Mesenchymal stem cell (in vitro differentiated cells and primary cell): ENCODE results near the gene ACACA.

Experiments
- DNase-seq: peaks from one replicate; pipeline ENCODE4 v3.0.0-alpha.2; 2013
- H2AFZ ChIP-seq: one replicate; pipeline ENCODE4 v1.6.1; 2013; ENCODE audit warnings: low read depth, mild to moderate bottlenecking, control low read depth, inconsistent platforms, low read length, moderate library complexity
- H2AK5ac ChIP-seq: 2 replicates; pipeline ENCODE4 v1.6.1; 2013; ENCODE audit warnings: low read length, moderate library complexity, mild to moderate bottlenecking, inconsistent platforms; ENCODE audit not compliant: severe bottlenecking
- H2BK120ac ChIP-seq: one replicate; pipeline ENCODE4 v1.6.1; 2013; ENCODE audit warnings: low read depth, mild to moderate bottlenecking, inconsistent platforms, low read length, moderate library complexity
- H2BK12ac ChIP-seq, 2 experiments: one replicate each; pipeline ENCODE4 v1.6.1; 2013; ENCODE audit warnings: inconsistent platforms in 2 of 2, low read length in 2 of 2, mild to moderate bottlenecking in 2 of 2, moderate library complexity in 2 of 2, control low read depth in 1 of 2
- H2BK15ac ChIP-seq: one replicate; pipeline ENCODE4 v1.6.1; 2013; ENCODE audit warnings: mild to moderate bottlenecking, low read depth, inconsistent platforms; ENCODE audit not compliant: poor library complexity, severe bottlenecking
- H2BK5ac ChIP-seq: 2 replicates; pipeline ENCODE4 v1.6.1; 2013; ENCODE audit warnings: low read depth, mild to moderate bottlenecking, low read length, control low read depth, inconsistent platforms; ENCODE audit not compliant: poor library complexity, severe bottlenecking
- H3K14ac ChIP-seq, 2 experiments: one replicate each; pipeline ENCODE4 v1.6.1; 2013; ENCODE audit warnings: inconsistent platforms in 2 of 2, low read length in 2 of 2, control low read depth in 1 of 2, mild to moderate bottlenecking in 1 of 2, moderate library complexity in 1 of 2
- H3K18ac ChIP-seq, 2 experiments: one replicate each; pipeline ENCODE4 v1.6.1; 2013; ENCODE audit warnings: inconsistent platforms in 2 of 2, low read length in 2 of 2, control low read depth in 1 of 2, low read depth in 1 of 2, mild to moderate bottlenecking in 1 of 2
- H3K23ac ChIP-seq, 2 experiments: one replicate each; pipeline ENCODE4 v1.6.1; 2013; ENCODE audit warnings: inconsistent platforms in 2 of 2, low read length in 2 of 2, mild to moderate bottlenecking in 2 of 2, moderate library complexity in 2 of 2, control low read depth in 1 of 2
- H3K27ac ChIP-seq: 2 replicates; pipeline ENCODE4 v1.5.1; 2013; ENCODE audit warnings: mild to moderate bottlenecking, moderate library complexity, low read length, control low read depth, inconsistent platforms; ENCODE audit not compliant: poor library complexity, severe bottlenecking
- H3K27me3 ChIP-seq, 2 experiments: 2 replicates each; pipeline versions ENCODE4 v1.6.1 to v1.7.0; 2013; ENCODE audit warnings: low read length in 2 of 2, mild to moderate bottlenecking in 2 of 2, moderate library complexity in 2 of 2, control low read depth in 1 of 2, inconsistent platforms in 1 of 2; ENCODE audit not compliant: control insufficient read depth in 1 of 2, insufficient read depth in 1 of 2
- H3K36me3 ChIP-seq, 2 experiments: 2 replicates each; pipeline versions ENCODE4 v1.6.1 to v1.7.0; 2013; ENCODE audit warnings: low read length in 2 of 2, control low read depth in 1 of 2, inconsistent platforms in 1 of 2, low read depth in 1 of 2, mild to moderate bottlenecking in 1 of 2; ENCODE audit not compliant: insufficient read depth in 2 of 2, control insufficient read depth in 1 of 2
- H3K4ac ChIP-seq, 2 experiments: one replicate each; pipeline ENCODE4 v1.6.1; 2013; ENCODE audit warnings: inconsistent platforms in 2 of 2, low read length in 2 of 2, mild to moderate bottlenecking in 2 of 2, moderate library complexity in 2 of 2, control low read depth in 1 of 2, low read depth in 1 of 2
- H3K4me1 ChIP-seq: 2 replicates; pipeline ENCODE4 v1.6.1; 2013; ENCODE audit warnings: low read depth, low read length, control low read depth; ENCODE audit not compliant: control insufficient read depth, insufficient read depth
- H3K4me2 ChIP-seq: 2 replicates; pipeline ENCODE4 v1.6.1; 2013; ENCODE audit warnings: low read length, mild to moderate bottlenecking, inconsistent platforms; ENCODE audit not compliant: poor library complexity, severe bottlenecking
- H3K4me3 ChIP-seq, 2 experiments: 2 replicates each; pipeline versions ENCODE4 v1.5.1 to v1.7.0; 2013; ENCODE audit warnings: low read length in 2 of 2, mild to moderate bottlenecking in 2 of 2, control low read depth in 1 of 2, low read depth in 1 of 2; ENCODE audit not compliant: insufficient read depth in 1 of 2
- H3K79me1 ChIP-seq: replicated peaks from 2 replicates; pipeline ENCODE4 v1.6.1; 2013; ENCODE audit warnings: mild to moderate bottlenecking, control low read depth, low read length, inconsistent platforms; ENCODE audit not compliant: poor library complexity, severe bottlenecking
- H3K9ac ChIP-seq: 2 replicates; pipeline ENCODE4 v1.7.0; 2013; ENCODE audit warnings: mild to moderate bottlenecking, low read length, moderate library complexity
- H3K9me3 ChIP-seq: 2 replicates; pipeline ENCODE4 v1.7.0; 2013; ENCODE audit warnings: mild to moderate bottlenecking, low read length; ENCODE audit not compliant: control insufficient read depth
- H4K8ac ChIP-seq: one replicate; pipeline ENCODE4 v1.6.1; 2013; ENCODE audit warnings: inconsistent platforms, mild to moderate bottlenecking, low read length, moderate library complexity
- H4K91ac ChIP-seq: one replicate; pipeline ENCODE4 v1.6.1; 2013; ENCODE audit warnings: mild to moderate bottlenecking, low read length, inconsistent platforms
- whole genome bisulfite sequencing: methylation state at CpG from one replicate; pipeline ENCODE4 v1.1.7; 2013; ENCODE audit warnings: mixed read lengths; 5-methylcytosine and 5-hydroxymethylcytosine counted together

Gene ACACA

DNA sequence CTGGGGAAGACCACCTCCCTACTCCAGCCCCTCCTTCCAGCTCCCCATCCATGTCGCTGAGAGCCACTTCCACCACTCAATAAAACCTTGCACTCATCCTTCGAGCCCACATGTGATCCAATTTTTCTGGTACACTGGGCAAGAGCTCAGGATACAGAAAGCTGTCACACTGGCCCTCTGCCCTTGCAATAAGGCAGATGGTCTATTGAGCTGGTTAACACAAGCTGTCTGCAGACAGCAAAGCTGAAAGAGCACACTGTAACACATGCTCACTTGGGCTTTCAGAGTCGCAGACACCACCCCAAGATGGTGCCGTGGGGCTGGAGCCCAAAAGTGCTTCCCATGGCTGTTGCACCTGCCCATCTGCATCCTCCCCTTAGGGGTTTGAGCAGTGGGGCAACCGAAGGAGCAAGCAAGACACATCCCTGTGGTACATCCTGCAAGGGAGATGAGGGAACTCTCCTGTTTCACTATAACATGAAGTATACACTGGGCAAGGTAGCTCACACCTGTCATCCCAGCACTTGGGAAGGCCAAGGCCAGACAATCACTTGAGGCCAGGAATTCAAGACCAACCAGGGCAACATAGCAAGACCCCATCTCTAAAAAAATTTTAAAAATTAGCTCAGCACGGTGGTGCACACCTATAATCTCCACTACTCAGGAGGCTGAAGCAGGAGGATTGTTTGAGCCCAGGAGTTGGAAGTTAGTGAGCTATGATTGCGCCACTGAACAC, 83.6 kb downstream of the ACACA start:
- Histone ChIP-seq H2BK5ac (no peak overlapping the region), H3K27ac (no peak overlapping the region), H2AFZ (no peak overlapping the region), H3K9me3 (no peaks in the 10 kb centered on the region), H4K8ac (no peak overlapping the region), H3K4me3 (no peak overlapping the region), H2BK12ac (no peak overlapping the region), H2BK15ac (no peak overlapping the region), H3K14ac (no peak overlapping the region), H3K4ac (no peak overlapping the region), H3K4me2 (no peak overlapping the region), H3K27me3 (no peaks in the 10 kb centered on the region), H2AK5ac (no peak overlapping the region), H3K79me1 (peaks cover 15% of the 10 kb centered on the region), H4K91ac (no peak overlapping the region), H3K18ac (no peak overlapping the region), H3K9ac (no peak overlapping the region), H3K23ac (no peak overlapping the region), H3K36me3 (peaks cover 18 to 20% of the 10 kb centered on the region in 2 experiments), H3K4me1 (no peaks in the 10 kb centered on the region), H2BK120ac (no peak overlapping the region)
- DNase-seq, result no peak
- 99% methylated on average over 5 of the region's 7 CpGs for WGBS

DNA sequence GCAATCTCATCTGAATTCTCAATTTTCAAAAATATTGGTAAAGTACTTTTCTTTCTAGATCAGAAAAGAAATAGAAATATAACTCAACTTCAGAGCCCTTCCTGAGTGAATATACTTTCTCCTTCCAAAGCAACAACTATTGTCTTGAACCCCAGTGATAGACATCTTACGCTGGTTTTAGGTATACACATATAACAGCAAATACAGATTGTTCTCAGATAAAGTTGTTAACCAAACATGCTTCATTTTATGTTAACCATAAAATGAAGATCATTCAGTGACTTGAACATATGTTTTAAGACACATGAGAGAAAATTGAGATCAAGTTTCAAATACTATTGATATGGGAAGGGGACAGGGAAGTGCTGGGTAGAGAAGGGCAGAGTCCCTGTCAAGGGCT, 84.5 kb downstream of the ACACA start:
- no peak overlapping the region for H4K91ac ChIP-seq
- H3K27me3 ChIP-seq, result no peaks in the 10 kb centered on the region
- H2BK120ac ChIP-seq, result no peak overlapping the region
- no CpG with 5 or more reads among the region's 1 CpG for WGBS
- H3K4me2 ChIP-seq, result no peak overlapping the region
- H3K4me1 ChIP-seq, result no peaks in the 10 kb centered on the region
- H2BK12ac ChIP-seq, result no peak overlapping the region
- H3K9me3 ChIP-seq, result no peaks in the 10 kb centered on the region
- no peak overlapping the region for H3K14ac ChIP-seq
- no peak overlapping the region for H2BK15ac ChIP-seq
- DNase-seq, result no peak
- no peak overlapping the region for H2AFZ ChIP-seq
- no peak overlapping the region for H3K9ac ChIP-seq
- H4K8ac ChIP-seq, result no peak overlapping the region
- no peak overlapping the region for H3K4me3 ChIP-seq
- H3K36me3 ChIP-seq, result peaks cover 16 to 20% of the 10 kb centered on the region in 2 experiments
- peaks cover 15% of the 10 kb centered on the region for H3K79me1 ChIP-seq
- no peak overlapping the region for H3K18ac ChIP-seq
- H3K23ac ChIP-seq, result no peak overlapping the region
- H3K4ac ChIP-seq, result no peak overlapping the region
- H3K27ac ChIP-seq, result no peak overlapping the region
- no peak overlapping the region for H2BK5ac ChIP-seq
- H2AK5ac ChIP-seq, result no peak overlapping the region

DNA sequence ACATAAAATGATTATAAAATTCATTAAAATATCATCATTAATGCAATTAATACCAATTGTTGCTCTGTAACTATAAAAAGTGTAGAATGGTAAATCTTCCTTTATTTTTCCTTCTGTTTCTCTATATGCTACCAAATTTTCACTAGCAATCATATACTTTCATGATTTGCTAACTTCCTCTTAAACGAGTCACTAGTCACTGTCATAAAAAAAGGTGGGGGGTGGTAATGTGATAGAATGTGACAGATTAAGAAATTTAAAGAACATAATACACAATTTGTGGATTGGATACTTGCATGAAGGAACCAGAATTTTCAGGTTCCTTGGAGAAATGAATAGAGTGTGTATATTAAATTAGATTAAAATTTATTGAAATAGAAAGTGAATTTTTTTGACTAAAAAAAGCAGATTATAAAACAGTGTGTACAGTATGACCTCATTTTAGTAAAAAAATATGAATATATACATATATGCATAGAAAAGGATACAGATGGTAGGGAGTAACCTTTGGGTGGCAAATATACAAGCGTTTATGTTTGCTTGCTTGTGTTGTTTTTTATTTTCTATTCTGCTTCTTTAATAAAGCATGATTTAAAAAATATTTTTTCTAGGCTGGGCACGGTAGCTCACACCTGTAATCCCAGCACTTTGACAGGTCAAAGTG, 87.6 kb downstream of the ACACA start:
- Histone ChIP-seq H3K79me1 (peaks cover 16% of the 10 kb centered on the region), H4K91ac (no peak overlapping the region), H2BK15ac (no peak overlapping the region), H2BK12ac (no peak overlapping the region), H3K4me1 (no peaks in the 10 kb centered on the region), H3K4ac (no peak overlapping the region), H2BK5ac (no peak overlapping the region), H3K27ac (no peak overlapping the region), H3K9ac (no peak overlapping the region), H3K36me3 (peaks cover 10 to 24% of the 10 kb centered on the region in 2 experiments), H2AK5ac (no peak overlapping the region), H3K27me3 (no peaks in the 10 kb centered on the region), H4K8ac (no peak overlapping the region), H2BK120ac (no peak overlapping the region), H3K4me3 (no peak overlapping the region), H3K4me2 (no peak overlapping the region), H3K23ac (no peak overlapping the region), H3K18ac (no peak overlapping the region), H2AFZ (no peak overlapping the region), H3K9me3 (no peaks in the 10 kb centered on the region), H3K14ac (no peak overlapping the region)
- WGBS, result 93% methylated on average over 1 of the region's 3 CpGs
- no peak for DNase-seq

DNA sequence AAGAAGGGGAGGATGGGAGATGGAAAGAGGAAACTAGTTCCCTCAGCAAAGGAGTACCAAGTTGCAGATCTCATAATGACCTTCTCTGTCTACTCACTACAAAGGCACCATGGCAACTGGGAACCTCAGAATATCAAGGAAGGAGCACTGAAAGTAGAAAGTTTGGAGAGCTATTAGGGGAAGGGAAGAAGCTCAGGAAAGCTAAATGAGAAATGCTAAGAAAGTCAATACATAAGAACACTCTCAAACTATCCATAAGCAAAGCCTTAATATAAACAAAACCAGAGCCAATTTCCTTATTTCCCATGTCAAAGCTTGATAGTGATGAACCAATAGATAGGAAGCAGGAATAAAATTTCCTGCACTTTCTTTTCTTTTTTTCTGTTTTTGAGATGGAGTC, 88.8 kb downstream of the ACACA start:
- Histone ChIP-seq H3K9me3 (no peaks in the 10 kb centered on the region), H3K27me3 (no peaks in the 10 kb centered on the region), H4K91ac (no peak overlapping the region), H2BK120ac (no peak overlapping the region), H2BK12ac (no peak overlapping the region), H2BK15ac (no peak overlapping the region), H3K4me1 (no peaks in the 10 kb centered on the region), H3K79me1 (peaks cover 13% of the 10 kb centered on the region), H3K4me3 (no peak overlapping the region), H3K27ac (no peak overlapping the region), H3K14ac (no peak overlapping the region), H3K9ac (no peak overlapping the region), H3K18ac (no peak overlapping the region), H3K4me2 (no peak overlapping the region), H3K23ac (no peak overlapping the region), H3K36me3 (peaks cover 6 to 20% of the 10 kb centered on the region in 2 experiments), H4K8ac (no peak overlapping the region), H2AFZ (no peak overlapping the region), H2BK5ac (no peak overlapping the region), H3K4ac (no peak overlapping the region), H2AK5ac (no peak overlapping the region)
- DNase-seq, result no peak
